NCI-H2196 treated with DMSO at 0.1 percent for 48 hours (cell line): Measurements from ENCODE around the gene HMGB4.

Experiments
- DNase-seq: peaks from one replicate; lab custom pipeline; 2025; ENCODE audit not compliant: unreplicated experiment; lab: John Stamatoyannopoulos, UW

The HMGB4 gene

DNA sequence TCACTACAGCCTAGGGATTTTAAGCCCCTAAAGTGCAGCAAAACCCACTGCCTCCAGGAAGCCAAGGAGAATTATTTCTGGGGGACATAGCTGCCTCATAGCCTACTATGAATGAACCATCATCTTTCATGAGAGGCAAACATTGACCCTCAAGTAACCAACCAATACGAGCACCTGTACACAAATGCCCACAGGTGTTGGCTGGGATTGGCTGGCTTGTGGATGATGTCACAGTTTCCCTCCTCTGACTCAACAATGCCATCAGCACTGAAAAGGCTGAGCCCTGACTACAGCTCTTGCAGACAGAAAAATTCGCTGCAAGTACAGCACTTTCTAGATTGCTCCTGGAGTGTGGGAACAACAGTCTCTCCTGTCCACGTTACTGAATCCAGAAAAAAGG lies at the start of gene HMGB4:
Gene HMGB4 (plus strand): TSS at position 301 of the 400 bp plus-strand sequence. CDS start 113 bp downstream, outside the sequence.
- no peak for DNase-seq

DNA sequence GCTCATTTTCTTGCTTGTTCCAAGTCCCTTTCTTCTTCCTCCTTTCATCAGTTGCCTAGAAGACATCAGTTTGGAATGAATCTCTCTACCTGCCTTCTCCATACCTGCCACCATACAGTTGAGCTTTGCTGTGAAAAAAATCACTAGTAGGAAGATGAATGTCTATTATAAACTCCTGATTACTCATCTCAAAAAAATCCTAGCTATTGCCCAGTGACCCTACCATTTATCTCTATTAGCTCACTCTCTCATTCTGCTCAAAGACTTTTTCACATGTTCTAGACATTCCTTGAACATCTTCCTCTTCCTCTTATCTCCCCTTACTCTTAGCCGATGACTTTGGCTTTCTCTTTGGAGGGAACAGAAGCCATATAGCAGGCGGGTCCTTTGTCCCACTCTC lies 49.7 kb upstream of the HMGB4 start:
- DNase-seq = no peak

DNA sequence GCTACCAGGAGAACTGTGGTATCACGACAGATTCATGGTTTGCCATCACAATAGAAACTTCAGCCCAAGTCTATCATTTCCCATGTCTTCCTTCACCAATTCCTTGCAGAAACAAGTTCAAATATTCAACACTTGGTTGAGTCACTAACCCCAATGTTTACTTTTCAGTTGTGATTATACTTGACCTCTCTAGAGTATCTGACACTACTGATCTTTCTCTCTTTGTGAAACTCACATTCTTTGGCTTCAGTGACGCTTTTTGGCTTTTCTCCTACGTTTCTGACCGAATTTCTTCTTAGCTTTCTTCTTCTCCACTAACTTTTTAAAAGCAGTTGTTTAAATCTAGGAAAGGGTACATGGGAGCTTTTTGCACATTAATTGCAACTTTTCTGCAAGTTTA lies 48.8 kb upstream of the HMGB4 start:
- DNase-seq = no peak

DNA sequence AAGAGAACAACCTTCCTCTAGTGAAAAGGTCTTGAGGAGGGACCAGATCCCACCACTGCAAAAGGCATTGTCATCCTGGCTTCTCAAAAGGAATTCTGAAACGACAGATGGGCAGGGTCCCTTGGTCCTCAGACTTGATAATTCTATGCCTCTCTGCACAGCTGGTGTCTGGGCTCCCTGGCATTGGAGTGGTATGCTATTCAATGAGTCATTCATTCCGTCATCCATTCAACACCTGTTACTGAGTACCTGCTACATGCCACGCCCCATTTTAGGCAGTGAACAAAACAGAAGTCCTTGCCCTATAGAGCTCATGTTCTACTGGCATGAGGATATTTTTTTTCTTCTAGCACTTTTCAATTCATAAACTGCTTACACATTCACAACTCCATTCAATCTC lies 45.8 kb upstream of the HMGB4 start:
- DNase-seq = no peak

DNA sequence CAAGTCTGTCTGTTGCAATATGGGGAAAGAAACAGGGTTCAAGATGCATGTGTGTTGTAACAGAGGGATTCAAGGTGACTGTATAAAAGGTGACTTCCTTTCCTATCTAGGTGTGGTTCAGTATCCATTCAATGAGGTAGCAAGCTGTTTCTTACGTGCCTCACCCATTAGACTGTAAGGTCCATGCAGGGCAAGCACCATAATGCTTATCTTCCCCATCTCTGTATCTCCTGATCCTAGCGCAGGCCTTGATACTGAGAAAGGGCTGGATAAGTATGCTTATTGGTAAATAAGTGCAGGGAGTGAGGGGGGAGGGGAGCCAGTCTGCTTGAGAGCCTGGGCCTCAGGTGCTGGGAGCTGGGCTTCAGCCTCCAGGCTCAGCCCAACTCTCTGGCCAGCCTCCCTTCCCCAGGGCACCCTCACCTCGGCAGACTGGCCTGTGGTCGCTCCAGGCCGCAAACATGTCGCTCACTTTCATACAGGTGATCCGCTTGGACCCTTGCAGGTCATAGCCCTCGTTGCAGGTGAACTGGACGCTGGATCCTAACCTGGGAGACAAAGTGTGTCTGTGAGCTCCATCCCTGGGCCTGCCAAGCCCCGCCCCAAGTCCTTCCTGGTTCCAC lies 44.5 kb upstream of the HMGB4 start:
- DNase-seq = no peak

GRCh38 chr1:33819913-33820311 lies 44.0 kb upstream of the HMGB4 start:
- no peak for DNase-seq

GRCh38 chr1:33820804-33821203 lies 43.1 kb upstream of the HMGB4 start:
- no peak for DNase-seq

DNA sequence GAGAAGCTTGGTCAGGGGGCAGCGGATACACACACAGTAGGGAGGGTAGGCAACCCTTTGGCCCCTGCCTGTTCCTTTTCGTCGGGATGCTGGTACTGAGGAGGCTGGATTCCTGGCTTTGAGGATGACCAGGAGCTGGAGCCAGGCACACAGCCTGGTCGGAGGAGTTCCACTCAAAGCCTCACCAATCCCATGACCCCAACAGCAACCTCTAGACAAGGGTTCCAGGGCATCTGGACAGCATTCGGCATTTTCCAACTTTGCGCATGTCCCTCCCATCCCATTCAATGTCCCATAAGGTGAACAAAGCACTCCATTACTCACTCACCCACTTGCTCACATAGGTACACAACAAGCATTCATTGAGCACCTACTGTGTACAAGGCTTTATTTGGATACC lies 42.6 kb upstream of the HMGB4 start:
- no peak for DNase-seq

DNA sequence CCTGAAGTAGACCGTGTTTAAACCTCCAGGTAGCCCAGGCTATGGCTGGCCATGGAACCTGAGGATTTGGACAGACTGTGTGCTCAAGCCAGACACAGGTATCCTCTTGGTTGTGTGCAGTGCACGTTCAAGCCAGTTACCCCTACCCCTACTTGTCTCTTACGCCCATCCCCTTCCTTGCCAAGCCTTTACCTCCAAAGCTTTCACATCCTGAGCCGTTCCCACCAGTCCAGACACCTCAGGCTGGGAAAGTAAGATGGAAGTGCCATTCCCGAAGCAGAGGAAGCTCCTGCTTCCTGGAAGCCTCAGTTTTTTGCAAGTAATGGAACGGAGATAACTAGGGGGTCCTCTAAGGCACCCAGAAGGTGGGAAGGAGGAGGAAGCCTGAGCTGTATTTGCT lies 41.5 kb upstream of the HMGB4 start:
- DNase-seq = no peak

- no peak for DNase-seq
Measured at GRCh38 chr1:33823401-33823800, 40.5 kb upstream of the HMGB4 start.

- DNase-seq = no peak
Measured at GRCh38 chr1:33823830-33824229, 40.0 kb upstream of the HMGB4 start.

GRCh38 chr1:33824321-33824720 lies 39.6 kb upstream of the HMGB4 start:
- DNase-seq = no peak

GRCh38 chr1:33824971-33825370 lies 38.9 kb upstream of the HMGB4 start:
- no peak for DNase-seq

- no peak for DNase-seq
Measured at GRCh38 chr1:33825506-33825905, 38.4 kb upstream of the HMGB4 start.

DNA sequence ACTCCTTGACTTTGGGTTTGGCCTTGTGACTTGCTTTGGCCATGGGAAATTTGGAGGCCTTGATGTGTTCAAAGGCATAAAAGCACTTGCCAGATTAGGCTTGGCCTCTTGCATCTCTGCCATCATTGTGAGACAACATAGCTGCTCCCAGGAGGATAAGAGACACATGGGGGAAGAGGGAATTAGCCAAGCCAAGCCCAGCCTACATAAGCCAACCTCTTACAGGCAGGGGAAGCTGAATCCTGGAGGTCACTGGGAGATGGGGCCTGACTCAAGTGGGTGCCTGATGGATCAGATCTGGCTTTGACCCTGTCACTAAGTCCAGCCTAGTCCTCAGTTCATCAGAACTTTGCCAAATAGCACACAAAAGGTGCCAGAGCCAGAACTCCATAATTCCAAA lies 37.6 kb upstream of the HMGB4 start:
- no peak for DNase-seq

GRCh38 chr1:33826711-33827110 lies 37.2 kb upstream of the HMGB4 start:
- no peak for DNase-seq

DNA sequence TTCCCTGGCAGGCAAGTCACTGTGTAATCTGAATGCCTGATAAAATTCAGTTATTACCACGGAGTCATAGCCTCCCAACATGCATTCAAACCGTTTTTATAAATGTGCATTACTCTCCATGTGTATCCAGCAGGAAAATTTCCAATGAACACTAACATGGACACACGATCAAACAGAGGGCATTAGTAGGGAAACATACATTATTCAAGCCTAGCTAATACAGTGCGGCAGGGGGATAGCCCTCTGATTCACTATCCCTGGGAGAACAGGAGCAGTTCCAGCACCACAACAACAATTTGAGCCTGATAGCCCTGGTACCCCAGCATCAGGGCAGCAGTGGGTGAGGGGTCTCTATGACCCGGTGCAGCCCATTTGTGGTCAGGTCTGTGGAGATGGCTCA lies 35.8 kb upstream of the HMGB4 start:
- no peak for DNase-seq

GRCh38 chr1:33828654-33829053 lies 35.2 kb upstream of the HMGB4 start:
- DNase-seq = no peak

GRCh38 chr1:33836911-33837310 lies 27.0 kb upstream of the HMGB4 start:
- DNase-seq = no peak

- no peak for DNase-seq
Measured at GRCh38 chr1:33837635-33838034, 26.2 kb upstream of the HMGB4 start.

DNA sequence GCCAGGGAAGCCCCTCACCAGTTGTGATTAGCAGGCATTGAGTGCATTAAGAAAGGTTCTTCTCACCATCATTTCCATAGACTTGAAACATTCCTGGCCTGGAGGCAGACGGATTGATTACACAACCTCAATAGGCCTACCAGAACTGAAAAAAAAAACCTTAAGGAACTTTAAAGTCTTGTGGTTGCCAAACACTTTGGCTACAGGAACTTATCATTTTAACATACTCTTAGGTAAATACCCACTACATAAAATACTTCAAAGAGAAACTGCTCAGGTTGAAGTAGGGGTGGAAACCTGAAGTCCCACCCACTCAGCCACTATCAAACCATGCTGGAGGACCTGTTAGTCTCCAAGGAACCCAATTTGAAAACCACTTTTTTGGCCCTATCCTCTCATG lies 22.4 kb upstream of the HMGB4 start:
- no peak for DNase-seq

DNA sequence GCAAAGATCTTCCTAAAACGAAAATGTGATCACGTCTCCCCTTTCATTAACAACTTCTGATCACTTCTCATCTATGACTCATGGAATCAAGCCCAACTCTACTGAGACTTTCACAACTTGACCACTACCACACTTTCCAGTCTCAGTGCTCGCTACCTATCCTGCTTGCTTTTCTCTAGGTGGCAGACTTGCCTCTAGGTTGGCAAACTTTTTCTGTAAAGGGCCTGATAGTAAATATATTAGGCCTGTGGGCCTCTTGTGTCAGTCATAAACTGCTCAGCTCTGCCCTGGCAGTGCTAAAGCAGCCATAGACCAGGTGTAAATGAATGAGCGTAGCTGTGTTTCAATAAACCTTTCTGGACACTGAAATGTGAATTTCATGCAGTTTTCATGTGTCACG lies 21.5 kb upstream of the HMGB4 start:
- no peak for DNase-seq

GRCh38 chr1:33844166-33844565 lies 19.7 kb upstream of the HMGB4 start:
- no peak for DNase-seq

DNA sequence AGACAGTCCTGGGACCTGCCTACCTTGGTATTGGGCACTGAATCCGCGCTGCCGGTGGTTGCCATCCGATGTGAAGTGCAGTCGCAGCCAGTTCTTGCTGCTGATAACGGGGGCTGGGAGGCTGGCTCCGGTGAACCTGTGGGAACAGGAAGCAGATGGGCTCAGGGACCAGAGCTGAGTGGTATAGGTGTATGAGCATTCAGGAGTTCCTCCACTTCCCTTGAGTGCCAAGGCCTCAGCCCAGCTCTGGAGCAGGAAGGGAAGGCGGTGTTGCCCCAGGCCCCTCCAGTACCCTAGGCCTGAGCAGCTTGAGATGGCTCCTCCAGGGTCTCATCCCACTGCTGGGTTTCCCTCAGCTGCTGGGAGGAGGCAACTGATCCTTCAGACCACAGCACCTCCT lies 17.0 kb upstream of the HMGB4 start:
- no peak for DNase-seq
